ENCODE data around the gene EHF. TPM values are rescaled to one million over a fixed set of nuclear protein-coding genes. Genes with fewer than 3 reads are reported as not detected.

EHF gene
- total and polyA plus RNA-seq, 8 donors, result 15.5 to 142 (median 44.4) TPM

Other genes starting within 250 kb of the EHF start
- 100 to 1,000 TPM in 1 of 5 donors, 10 to 100 TPM in 4; 24.9 to 122 (median 75.3) TPM for gene CAT, start 182.2 kb upstream of the EHF start, total RNA-seq
- 10 to 100 TPM; 33.6 to 81.1 (median 62.8) TPM for gene CAT, start 182.2 kb upstream of the EHF start, polyA plus RNA-seq
- gene ELF5, start 107.3 kb upstream of the EHF start, total RNA-seq, result under 1 TPM in 1 of 5 donors, not detected in 4; 0.55 TPM
- gene ELF5, start 107.3 kb upstream of the EHF start, polyA plus RNA-seq, result under 1 TPM in 2 of 3 donors, not detected in 1; 0.19 to 0.78 TPM

Measured in stomach (tissue), 8 donors.